Measurements from ENCODE around the gene MVB12A. TPM values are rescaled to one million over a fixed set of nuclear protein-coding genes. Genes with fewer than 3 reads are reported as not detected.

Gene MVB12A
- total and polyA plus RNA-seq, 8 donors = 41.7 to 59.5 (median 47.1) TPM

DNA sequence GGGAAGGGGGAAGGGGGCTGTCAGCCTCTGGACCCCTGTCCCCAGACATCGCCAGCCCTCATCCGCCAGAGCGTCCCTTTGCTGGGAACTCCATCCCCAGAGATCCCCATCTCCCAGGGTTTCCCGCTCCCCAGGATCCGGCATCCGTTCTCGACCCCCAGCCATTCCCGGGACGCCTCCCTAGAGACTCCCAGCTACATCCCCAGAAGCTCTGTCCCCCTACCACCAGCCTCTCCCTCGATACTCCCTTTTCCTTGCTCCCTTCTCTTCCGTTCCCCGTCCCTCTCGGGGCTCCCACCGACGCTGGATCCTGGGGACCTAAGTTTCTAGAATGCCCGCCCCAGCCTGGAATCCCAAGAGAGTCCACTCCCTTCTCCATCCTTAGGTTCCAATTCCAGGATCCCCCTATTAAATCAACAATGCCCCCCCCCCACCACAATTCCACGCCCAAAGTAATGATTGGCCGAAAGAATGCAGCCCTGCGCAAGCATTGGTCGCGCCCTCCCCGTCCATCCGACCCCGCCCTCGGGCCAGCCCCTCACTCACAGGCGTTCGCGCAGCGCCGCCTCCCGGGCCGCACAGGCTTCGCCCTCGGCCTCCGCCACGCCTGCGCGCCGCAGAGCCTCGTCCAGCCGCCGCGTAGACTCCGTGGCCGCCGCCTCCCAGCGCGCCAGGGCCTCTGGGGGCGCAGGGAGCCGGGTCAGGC lies 29.0 kb upstream of the MVB12A start:
- Histone ChIP-seq H3K27me3 (peaks cover 0 to 45% of the 10 kb centered on the region in 2 donors), H3K4me3 (peak overlapping the region; percentile 37 to 44), H3K27ac (no peak overlapping the region), H3K4me1 (peaks cover 4 to 40% of the 10 kb centered on the region in 2 donors), H3K36me3 (no peaks in the 10 kb centered on the region), H3K9me3 (peaks cover 0 to 3% of the 10 kb centered on the region in 2 donors)
- DNase-seq (peak; percentile 88 to 96 (median 94)), ATAC-seq (peak; percentile 99)
- intact Hi-C loops (cut with DNase I) = no loop called here
- peak; percentile 70 to 80 for TF ChIP-seq CTCF (IDR thresholded peaks at IDR 0.05)

DNA sequence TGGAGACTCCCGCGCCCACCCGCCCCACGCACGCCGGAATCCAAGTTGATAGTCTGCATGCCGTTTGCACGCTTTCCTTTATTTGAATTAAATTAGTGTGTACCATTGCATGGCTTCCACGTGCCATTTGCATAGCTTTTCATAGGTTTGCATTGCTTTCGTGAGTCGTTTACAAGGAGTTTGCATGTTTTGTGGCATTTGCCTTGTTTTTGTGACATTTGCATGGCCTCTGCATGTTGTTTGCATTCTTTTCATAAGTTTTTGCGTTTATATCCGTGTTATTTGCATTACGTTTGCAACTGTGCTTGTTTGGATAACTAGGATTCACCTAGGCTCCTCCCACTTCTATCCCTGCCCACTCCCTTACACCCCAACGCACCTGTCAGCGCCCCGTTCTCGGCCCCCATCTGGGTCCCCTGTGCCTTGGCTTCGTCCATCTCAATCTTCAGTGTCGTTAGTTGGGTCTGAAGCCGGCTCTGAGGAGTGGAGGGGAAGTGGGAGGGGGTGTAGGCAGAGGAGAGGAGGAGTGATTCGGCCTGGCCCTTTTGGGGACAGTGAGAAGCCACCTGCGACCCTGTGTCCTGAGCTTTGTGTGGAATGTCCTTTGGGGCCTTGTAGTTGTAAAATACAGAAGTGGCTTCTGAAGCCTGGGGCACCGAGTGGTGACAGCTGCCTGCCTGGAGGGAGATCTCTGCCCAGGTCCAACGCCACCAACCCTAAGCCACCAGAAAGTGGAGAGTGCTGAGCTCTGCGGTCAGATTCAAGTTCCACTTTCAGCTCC lies 28.3 kb upstream of the MVB12A start:
- DNase-seq (no peak), ATAC-seq (no peak)
- intact Hi-C loops (cut with DNase I) = no loop called here
- Histone ChIP-seq H3K9me3 (peaks cover 0 to 3% of the 10 kb centered on the region in 2 donors), H3K36me3 (no peaks in the 10 kb centered on the region), H3K4me3 (peak overlapping the region; percentile 7 to 44), H3K27ac (no peak overlapping the region), H3K4me1 (peaks cover 4 to 39% of the 10 kb centered on the region in 2 donors), H3K27me3 (peaks cover 0 to 45% of the 10 kb centered on the region in 2 donors)
- TF ChIP-seq CTCF (IDR thresholded peaks at IDR 0.05) = peak in 1 of 2 donors; percentile 2

DNA sequence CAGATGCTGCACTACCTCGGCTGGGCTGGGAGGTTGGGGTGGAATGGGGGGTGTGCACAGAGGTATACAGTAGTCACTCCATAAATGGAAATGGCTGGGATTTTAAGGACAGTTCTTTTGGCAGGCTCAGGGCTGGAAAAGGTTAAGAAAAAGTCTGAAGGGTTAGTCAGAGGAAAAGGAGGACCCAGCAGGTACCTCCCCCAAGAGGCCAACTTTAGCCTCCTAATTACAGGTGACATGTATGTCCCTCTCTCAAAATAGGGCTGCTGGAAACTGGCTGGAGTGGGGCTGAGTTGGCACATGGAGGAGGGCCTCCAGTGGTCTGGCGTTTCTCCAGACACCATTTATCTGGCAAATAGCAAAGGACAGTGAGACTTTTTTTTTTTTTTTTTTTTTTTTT lies 26.8 kb upstream of the MVB12A start:
- DNase-seq = no peak
- intact Hi-C loops (cut with DNase I) = no loop called here
- Histone ChIP-seq H3K27ac (no peak overlapping the region), H3K4me1 (peaks cover 4 to 39% of the 10 kb centered on the region in 2 donors), H3K27me3 (peaks cover 0 to 45% of the 10 kb centered on the region in 2 donors), H3K4me3 (no peak overlapping the region), H3K9me3 (peaks cover 0 to 3% of the 10 kb centered on the region in 2 donors), H3K36me3 (peaks cover 0 to 9% of the 10 kb centered on the region in 2 donors)
- no peak for TF ChIP-seq CTCF (IDR thresholded peaks at IDR 0.05)
- no peak for ATAC-seq

- Histone ChIP-seq H3K27ac (no peak within 1 kb of the TSS), H3K36me3 (peaks cover 0 to 18% of the 10 kb centered on the region in 2 donors), H3K9me3 (peaks cover 0 to 3% of the 10 kb centered on the region in 2 donors), H3K4me1 (peaks cover 4 to 39% of the 10 kb centered on the region in 2 donors), H3K27me3 (peaks cover 0 to 45% of the 10 kb centered on the region in 2 donors), H3K4me3 (no peak within 1 kb of the TSS)
- ATAC-seq = no peak
- no peak for DNase-seq
- no peak for TF ChIP-seq CTCF (IDR thresholded peaks at IDR 0.05)
- intact Hi-C loops (cut with DNase I) = no loop called here
Observed at GRCh38 chr19:17393914-17394313, 25.9 kb upstream of the MVB12A start, which contains the start of gene CCDC194. Gene CCDC194 (minus strand): TSS chr19:17394196. CDS start chr19:17394158, 38 bp downstream.

All from left lung (tissue), 10 donors.